A549 (cell line): ENCODE measurements around the gene LACC1.

ENCODE experiments used
- BHLHE40 ChIP-seq: IDR thresholded peaks from 2 replicates; pipeline ENCODE4 v1.6.1; 2012; ENCODE audit warnings: low read depth, low read length, inconsistent platforms
- CTCF ChIP-seq: fragments of >200 bp; sonication (Bioruptor Twin); formaldehyde crosslinking; IDR thresholded peaks from 3 replicates; pipeline ENCODE4 v1.5.1; 2016
- EHMT2 ChIP-seq: fragments of 200-600 bp; sonication (generic); IDR thresholded peaks from 2 replicates; pipeline ENCODE4 v1.6.1; 2016; ENCODE audit warnings: antibody characterized with exemption, low read depth, mild to moderate bottlenecking, moderate library complexity
- JUNB ChIP-seq: fragments of >200 bp; sonication (Bioruptor Twin); formaldehyde crosslinking; IDR thresholded peaks from 2 replicates; pipeline ENCODE4 v1.6.1; 2016
- PHF8 ChIP-seq: fragments of 200-600 bp; sonication (generic); IDR thresholded peaks from 2 replicates; pipeline ENCODE4 v1.6.1; 2016; ENCODE audit warnings: low read depth, mild to moderate bottlenecking, antibody characterized with exemption, moderate library complexity, borderline replicate concordance
- POLR2A ChIP-seq: IDR thresholded peaks from 2 replicates; pipeline ENCODE4 v1.6.1; 2012; ENCODE audit warnings: mild to moderate bottlenecking, low read length
- RFX5 ChIP-seq: fragments of 450-650 bp; IDR thresholded peaks from 2 replicates; pipeline ENCODE4 v1.7.1; 2014; ENCODE audit warnings: antibody characterized with exemption, mild to moderate bottlenecking, moderate library complexity
- TP53 ChIP-seq: fragments of 250-450 bp; sonication (Bioruptor Pico); IDR thresholded peaks from 2 replicates; pipeline ENCODE4 v1.5.0; 2021; ENCODE audit warnings: mild to moderate bottlenecking, moderate library complexity

- TF ChIP-seq POLR2A: no peak
- TF ChIP-seq CTCF: peak; percentile 65
- TF ChIP-seq JUNB: no peak
- no peak for TF ChIP-seq TP53 (CRISPR knock-in tag)
- TF ChIP-seq RFX5: no peak
- no peak for TF ChIP-seq PHF8
- TF ChIP-seq EHMT2: no peak
- no peak for TF ChIP-seq BHLHE40
These were observed 28.7 kb downstream of the LACC1 start for GRCh38 chr13:43908156-43909126.
